Activated T-cell treated with anti-CD3 and anti-CD28 coated beads, Interleukin-2, amount 50 U/mL, for 48 hours (primary cell): Measurements from ENCODE around the gene ARSB.

ENCODE experiments used
- DNase-seq, 2 experiments: peaks; one replicate each; pipeline ENCODE4 v3.0.0-alpha.2; 2020

The ARSB gene

DNA sequence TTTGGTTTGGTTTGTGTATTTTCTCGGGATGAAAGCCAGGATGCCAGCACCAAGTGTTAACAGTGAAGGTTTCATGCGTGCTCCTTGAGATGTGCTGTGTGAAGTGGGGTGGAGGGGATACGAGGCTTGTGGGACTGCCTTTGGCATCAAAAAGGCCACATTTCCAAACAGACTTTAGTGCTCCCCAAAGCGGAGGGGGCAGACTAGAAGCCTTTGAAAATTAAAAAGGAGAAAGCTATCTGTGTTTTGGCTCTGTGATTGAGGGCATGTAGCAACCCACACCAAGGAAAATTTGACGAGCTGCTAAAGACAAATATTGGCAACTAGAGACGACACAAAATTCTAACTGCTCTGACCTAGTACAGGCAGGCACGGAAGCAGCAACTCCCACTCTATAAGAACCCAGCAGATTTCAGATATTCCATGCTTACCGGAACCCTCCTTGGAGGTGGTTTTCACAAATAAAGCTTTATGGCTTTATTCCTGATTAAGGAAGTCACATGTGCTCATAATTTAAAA lies 154.5 kb downstream of the ARSB start:
- DNase-seq = no peak

DNA sequence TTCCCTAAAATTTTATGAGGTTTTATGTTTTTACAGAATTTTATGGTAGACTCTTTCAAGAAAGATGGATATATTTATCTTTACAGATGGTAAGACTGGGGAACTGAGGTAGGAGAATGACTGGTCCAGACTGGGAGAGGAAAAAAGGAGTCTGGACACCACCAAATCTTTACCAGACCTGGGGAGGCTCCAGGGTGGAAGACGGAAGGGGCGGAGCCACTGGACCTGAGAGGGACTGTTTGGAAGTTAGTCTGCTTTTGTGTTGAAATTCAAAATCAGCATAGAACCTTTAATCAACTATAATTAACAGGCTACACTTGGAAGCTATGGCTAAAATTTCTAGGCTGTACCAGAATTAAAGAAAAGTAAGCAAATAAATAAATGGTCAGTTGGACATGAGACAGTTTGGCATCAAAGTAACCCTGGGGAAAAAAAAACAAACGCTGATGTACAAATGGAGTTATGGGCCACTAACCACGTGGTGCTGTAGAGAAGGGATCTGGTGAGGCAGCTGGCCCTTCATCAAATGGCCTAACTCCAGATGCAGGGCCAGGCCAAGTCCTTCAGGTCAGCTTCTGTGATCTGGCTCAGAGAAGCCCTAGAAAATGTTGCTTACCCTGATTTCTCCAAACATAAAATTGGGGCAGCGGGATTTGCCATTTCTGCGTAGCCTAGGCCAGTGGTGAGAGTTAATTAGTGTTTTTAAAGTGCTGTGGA lies 155.1 kb downstream of the ARSB start:
- no peak for DNase-seq

DNA sequence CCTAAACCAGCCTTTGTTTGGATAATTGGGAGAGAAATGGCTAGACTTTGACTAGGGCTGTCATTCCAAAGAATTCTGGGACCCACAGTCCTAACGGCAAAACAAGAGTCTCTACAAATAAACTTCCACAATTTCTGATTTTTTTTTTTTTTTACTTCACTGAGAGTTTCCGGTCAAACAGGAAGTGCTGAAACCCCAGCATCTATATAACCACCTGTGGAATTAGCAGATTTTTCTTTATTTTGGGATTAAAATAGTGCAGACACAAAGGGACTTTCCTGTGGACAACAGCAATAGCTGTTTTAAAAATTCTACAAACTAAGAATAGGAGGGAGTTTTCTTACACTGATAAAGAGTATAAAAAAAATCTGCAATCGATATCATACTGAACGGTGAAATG lies 157.4 kb downstream of the ARSB start:
- DNase-seq = no peak

DNA sequence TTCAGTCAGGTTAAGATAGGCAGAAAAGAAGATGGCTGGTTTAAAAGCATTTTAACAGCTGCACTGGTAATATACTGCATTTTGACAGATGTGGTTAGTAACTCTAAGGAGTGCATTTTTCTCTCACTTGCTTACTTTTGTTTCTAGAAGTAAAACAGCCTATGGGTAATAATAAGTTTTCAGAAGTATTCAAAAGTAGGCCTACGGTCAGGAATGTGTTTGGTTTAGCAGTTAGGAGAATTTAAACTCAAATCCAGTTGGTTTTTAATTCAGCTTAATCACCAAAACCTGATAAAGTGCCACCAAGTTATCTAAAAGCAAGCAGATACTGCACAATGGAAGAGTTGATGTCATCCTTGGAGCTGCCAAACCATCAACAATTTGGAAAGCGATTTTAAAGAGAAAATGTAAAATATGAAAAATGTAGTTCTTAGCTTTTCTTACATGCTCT lies 160.3 kb downstream of the ARSB start:
- no peak for DNase-seq

DNA sequence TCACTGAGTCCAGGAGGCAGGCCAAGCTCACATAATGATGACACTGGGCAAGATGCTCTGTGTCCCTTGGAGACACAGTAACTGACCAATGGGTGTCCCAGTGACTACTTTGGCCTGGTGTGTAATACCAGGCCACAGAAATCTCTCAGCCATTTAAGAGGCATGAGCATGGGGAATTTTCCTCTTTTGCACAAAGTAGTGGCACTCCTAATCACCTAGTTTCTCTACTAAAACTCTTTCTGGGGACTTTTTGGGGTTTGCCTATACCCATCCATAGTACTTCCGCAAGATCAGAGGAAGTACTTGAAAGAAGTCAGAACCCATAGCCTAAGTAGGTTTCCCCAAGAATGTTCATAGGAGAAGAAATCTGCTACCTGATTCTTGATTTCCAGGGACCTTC lies 161.9 kb downstream of the ARSB start:
- DNase-seq = no peak

DNA sequence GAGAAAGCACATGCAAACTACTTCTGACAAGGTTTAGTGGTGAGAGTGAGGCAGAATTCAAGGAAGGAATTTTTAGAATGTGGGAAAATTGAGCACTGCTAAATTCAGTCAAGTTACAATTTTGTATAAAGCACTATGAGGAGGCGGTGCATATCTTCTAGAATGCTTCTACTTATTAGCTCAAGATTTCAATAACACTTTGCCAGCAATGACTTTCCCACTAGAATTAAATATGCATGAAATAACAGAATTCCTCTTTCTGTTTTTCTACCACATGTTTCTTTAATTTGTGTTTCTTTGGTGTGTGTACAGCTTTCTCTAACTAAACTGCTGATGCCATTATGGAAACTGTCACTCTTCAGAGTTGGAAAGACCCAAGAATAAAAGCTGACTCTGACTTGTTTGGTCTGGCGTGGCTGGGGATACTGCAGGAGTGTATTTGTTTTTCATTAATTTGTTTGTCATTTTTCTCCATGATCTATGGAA lies 163.5 kb downstream of the ARSB start:
- no peak for DNase-seq

DNA sequence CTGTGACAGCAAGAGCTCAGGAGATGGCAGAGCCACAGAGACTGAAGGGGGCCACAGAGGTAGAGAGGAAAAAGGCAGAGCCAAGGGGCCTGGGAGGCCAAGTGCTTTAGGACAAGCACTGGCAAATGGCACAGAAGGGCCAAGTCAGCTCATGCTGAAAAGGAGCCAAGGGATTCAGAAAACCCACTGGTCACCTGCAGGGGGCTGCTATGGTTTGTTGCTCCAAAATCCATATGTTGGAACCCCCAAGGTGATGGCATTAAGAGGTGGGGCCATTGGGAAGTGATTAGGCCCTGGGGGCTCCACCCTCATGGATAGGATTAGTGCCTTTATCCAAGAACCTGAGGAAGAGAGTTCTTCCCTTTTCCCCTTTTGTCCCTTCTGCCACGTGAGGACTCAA lies 165.4 kb downstream of the ARSB start:
- no peak for DNase-seq

DNA sequence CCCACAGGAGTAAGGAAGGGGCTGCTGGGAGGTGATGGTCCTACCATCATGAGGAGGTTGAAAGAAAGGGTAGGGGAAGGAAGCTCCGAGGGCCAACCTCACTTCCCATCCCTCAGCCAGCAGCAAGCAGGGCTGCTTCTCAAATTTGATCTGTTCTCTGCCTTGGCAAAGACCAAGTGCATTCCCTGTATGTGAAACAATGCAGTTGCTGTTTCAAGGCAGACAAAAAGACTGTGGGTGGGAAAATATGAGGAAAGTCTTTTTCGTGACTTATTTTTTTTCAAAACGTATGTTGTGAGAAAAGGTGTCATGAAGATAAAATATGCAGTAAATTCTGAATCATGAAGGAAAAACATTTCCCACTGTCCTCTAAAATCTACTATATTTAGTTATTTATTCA lies 165.9 kb downstream of the ARSB start:
- DNase-seq = no peak

DNA sequence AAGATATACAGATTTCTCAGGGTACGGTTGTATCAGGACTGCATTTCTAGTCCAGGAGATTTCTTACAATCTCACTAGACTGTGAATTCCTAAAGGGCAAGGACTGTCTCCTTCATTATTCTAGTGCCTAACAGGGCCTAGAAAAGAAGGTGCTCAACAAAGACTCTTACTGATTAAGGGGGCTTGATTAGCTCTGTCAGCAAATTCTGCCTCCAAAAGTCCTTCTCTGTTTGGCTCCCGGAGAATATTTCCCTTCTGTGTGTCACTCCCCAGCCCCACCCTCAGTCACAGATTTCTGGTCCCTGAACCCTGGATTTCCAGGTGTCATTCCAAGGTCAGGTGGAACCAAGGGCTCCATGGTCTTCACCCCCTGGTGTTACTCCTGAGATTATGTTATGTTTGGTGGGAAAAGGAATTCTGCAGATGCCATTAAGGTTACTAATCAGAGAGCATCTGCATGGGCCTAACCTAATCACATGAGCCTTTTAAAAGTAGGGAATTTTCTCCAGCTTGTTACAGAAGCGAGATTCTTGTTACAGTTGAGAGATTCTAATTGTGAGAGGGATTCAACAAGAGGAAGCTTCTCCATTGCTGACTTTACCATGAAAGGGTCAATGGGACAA lies 168.9 kb downstream of the ARSB start:
- DNase-seq = no peak

DNA sequence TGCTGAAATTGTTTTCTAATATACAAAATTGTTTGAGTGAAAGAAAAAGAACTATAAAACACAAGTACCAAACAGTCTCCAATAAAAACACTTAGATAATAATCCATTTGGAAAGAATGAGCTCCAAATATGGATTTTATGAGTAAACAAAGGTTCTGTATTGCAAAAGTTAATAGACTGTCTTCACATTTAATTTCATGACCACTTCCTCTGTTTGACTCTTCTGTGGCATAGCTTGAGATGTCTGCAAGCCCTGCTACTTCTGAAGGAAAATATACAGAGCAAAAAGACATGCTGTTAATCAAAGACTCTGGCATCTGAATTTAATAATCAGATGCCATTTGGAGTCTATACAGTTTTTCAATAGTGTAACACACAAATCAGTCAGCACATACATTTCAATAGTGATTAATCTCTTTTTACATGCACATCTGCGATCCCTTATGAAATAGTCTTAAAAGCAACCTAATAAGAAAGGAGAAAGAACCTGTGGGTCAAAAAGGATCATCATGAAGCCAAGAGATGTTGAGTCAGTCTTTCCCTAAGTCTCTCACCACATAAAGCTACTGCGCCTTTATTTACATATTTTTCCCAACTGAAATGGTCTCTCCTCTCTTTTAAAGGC lies 171.1 kb downstream of the ARSB start:
- no peak for DNase-seq

DNA sequence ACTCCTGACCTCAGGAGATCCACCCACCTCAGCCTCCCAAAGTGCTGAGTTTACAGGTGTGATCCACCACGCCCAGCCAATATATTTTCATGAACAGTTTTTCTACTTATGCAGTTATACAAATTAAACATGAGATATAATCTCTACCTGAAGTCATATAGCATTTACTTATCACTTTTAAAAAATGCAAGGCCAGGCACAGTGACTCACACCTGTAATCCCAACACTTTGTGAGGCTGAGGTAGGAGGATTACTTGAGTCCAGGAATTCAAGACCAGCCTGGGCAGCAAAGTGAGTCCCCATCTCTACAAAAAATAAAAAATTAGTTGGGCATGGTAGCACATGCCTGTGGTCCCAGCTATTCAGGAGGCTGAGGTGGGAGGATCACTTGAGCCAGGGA lies 171.8 kb downstream of the ARSB start:
- no peak for DNase-seq

DNA sequence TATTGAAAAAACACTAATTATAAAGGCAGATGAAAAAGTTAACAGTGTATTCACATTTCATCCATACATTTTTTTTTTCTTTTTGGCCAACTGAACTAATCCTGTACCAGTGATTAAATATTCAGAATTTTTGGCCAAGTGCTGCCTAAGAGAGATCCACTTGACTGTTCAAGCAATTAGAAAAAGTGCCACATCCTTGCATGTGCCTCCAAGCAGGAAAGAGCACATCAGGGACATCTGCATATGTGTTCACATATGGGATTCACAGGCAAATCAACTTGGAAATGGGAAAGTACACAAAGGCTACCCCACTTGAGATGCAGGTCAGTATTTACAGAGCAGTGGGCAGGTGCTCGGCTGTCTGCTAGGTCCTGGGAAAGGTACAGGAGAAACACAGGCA lies 173.2 kb downstream of the ARSB start:
- DNase-seq = no peak

DNA sequence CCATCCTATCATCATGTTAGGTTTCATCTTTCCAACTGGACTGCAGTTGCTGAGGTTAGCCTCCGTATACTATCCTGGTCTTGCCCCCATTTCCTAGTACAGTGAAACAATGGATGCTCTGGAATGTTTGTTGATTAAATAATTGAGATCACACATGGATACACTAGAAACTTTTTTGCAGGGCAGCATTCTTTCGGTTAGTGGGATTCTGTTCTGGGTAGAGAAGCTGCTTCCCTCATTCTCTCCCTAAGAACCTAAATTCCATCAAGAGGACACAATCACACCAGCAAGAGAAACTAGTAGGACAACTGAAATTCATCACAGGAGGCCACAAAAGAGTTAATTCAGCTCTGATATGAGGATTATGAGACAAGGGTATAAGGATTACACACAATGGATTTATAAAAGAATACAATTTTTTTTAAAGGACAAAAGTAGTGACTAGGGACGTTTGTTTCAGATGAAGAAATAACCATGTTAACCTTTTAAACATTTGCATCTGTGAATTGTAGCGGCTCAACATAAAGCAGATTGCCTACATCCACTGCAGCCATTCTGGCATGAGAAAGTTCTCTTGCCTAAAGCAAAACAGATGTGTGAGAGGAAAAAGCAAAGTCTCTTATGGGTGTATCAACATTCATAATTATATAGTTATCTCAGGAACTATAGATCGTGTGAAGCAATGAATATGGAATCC lies 173.8 kb downstream of the ARSB start:
- no peak for DNase-seq

DNA sequence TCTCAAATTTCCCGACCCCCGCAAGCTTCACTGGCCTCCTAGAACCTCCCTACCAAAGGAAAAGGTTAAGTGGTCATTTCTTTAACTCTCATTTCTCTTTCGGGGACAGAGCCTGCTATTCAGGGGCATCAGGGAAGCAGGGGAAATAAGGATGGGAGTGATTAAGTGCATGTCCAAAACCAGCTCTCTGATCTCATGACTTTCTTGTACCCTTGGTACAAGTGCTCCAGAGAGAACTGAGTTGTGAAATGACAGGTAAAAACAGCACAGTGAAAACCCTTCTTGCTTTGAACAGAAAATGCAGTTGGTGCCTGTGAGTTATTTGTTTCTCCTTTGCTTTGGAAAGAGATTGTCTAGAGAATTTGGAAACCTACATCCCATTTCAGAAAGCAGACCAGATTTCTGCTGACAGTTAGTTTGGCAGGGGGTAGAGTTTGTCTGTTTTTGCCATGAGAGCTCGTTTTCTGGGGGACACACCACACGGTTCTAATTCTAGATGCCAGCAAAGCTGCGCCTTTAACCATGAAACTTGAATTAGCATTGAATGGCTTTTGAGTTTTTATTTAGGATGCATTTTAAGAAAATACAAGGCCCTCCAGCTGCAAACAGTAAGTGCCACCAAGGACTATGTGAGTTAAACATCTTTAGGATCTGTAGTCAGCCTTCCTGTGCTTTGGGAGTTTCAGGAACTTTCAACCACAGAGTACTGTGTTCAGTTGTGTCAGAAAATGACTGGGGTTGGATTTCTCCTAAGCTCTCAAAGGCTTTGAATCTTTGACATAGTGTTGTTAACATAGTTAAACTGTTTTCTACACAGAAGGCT lies 174.8 kb downstream of the ARSB start:
- DNase-seq = no peak

DNA sequence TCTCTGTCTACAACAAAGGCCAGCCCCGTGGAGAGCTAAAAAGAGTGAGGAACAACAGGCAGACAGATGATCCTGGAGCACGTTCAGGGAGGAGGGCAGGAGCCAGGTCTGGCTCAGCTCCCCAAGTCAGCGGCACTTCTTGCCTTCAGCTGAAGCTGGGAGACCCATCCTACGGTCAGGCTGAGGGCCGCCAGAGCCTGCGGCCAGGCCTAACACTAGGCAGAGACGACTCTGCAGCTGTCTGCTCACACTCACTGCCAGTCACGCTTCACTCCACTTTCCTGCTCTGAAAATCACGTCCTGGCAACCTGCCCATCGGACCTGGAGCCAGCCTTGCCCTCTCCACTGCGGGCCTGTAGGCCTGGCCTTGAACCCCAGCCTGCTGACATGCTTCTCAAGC lies 175.7 kb downstream of the ARSB start:
- DNase-seq = no peak

DNA sequence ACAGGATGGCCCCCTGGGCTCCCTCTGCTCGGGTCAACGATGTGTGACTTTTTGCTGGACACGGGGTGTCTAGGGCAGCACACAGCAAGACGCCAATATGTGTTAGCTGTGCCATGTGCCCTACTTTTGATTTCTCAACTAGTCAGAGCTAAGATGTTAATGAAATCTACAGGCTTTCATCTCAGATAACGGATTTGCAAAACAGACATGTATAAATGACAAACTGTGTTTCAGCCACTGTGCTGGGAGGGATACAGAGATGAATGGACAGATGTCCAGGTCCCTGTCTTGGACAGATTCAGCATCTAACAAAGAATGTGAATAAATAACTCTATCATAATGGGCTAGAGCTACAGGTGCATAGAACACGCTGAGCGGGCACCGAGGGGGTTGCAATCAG lies 176.3 kb downstream of the ARSB start:
- no peak for DNase-seq

DNA sequence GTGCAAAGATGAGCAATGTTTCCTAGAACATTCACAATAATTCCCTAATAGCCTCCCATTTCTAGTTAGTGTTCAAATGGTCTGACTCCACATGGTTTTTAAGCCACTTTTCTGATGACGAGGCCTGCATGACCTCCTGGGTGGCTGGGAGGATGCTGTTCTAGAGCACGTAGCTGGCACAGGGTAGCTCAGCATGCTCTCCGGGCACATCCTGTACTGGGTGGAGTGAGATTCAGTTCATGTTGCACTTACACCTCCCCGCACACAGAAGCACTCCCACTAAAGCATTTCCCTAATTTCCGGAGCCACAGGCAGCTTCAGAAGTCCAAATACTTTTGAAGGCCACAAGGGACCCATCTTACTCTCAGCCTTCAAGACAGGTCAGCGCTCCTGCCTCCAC lies 176.7 kb downstream of the ARSB start:
- no peak for DNase-seq

DNA sequence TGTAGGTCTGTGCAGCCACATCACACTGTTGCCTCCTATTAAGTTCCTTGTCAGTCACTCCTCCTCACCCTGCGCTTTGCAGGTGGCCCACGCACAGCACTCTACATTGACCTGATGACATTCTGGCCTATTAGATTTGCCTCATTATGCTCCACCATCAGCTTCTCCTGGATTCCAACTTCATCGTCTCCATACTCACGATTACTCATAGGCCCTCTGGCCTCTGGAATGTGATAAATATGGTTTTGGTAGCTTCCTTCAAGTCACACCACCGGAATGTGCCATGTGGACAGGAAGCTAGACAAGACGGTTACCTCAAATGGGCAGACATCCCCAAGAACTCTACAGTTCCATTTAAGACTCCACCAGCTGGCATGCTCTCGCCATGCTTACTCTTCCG lies 178.6 kb downstream of the ARSB start:
- no peak for DNase-seq

DNA sequence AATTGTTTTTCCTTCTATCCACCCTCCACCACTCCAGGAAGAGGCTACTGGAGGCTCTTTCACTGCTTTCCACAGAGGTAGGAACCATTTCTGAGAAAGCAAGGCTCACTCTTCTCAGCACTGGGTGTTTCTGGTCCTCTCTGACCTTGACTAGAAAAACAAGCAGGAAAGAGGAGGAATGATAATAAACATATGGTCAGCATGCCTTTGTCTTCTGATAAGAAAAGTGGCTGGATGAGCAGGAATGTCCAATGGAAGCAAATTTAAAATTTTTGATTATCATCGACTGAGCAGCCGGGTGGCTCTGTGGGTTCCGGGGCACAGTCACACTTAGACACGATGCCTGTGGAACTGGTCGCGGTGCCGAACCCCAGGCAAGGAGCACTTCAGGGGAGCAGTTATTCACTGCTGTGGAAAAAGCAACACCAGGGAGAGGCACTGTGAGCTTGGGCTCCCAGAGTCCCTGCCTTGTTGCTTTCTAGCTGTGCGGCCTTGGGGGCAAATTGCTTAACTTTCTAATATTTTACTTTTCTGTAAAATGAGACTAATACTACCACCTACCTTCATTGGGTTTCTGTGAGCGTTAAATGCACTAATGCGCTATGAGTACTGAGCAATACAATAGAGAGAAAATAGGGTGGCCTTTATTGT lies 179.5 kb downstream of the ARSB start:
- no peak for DNase-seq

DNA sequence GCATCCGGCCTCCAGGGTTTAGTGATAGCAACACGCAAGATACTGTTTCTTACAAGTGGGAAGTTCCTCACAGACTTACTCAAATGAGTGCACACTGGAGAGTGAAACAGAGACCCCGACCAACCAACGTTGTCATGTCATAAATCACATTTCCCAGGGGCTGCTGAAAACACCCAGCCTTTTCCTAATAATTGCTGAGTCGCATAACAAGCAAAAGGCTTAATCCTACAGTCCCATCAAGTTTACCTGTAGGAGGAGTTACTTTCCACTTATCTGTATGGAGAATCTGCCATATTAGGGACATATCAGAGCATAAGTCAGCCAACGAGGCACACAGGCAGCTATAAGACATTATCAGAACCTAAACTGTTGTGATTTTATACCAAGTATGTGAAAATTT lies 180.1 kb downstream of the ARSB start:
- no peak for DNase-seq

DNA sequence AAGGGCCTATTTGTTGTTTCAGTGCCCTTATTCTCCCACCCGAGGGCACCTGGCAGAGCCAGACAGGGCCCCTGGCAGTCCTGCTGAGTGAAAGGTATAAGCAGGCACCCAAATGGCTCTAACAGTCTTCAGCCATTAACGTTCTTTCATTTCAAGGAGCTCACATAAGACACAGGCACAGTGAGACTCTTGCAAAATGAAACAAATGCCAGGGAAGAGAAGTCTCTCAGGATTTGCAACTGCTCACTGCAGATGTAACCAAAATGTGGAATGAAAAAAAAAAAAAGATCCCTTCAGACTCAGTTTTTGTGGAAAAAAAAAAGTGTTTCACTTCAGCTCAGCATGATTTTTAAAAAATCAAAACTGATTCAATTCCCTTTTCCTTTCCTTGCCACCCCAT lies 181.2 kb downstream of the ARSB start:
- DNase-seq = no peak

DNA sequence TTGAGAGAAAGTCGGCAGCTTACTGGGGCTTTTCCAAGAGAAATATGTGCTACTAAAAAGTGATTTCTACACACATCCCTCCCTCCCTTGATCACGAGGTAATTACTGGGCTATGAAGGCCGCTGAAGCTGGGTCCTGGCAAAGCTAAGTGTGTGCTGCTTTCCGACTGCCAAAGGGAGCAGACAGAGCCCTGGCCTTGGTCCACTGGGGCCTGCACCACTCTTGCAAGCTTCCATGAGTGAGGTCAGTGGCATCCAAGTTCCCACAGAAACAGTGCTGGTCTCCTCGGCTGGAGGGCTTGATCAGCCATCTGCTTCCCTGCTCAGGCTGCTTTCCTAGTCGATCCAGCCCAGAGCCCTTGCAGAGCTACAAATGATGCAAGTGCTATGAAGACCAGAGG lies 181.8 kb downstream of the ARSB start:
- DNase-seq = no peak
